ENCODE data around the gene TM9SF2.

The TM9SF2 gene

GRCh38 chr13:99496184-99497142 lies 4.8 kb upstream of the TM9SF2 start:
- DNase-seq (ENCODE audit: low read depth), result peak; percentile 83

DNA sequence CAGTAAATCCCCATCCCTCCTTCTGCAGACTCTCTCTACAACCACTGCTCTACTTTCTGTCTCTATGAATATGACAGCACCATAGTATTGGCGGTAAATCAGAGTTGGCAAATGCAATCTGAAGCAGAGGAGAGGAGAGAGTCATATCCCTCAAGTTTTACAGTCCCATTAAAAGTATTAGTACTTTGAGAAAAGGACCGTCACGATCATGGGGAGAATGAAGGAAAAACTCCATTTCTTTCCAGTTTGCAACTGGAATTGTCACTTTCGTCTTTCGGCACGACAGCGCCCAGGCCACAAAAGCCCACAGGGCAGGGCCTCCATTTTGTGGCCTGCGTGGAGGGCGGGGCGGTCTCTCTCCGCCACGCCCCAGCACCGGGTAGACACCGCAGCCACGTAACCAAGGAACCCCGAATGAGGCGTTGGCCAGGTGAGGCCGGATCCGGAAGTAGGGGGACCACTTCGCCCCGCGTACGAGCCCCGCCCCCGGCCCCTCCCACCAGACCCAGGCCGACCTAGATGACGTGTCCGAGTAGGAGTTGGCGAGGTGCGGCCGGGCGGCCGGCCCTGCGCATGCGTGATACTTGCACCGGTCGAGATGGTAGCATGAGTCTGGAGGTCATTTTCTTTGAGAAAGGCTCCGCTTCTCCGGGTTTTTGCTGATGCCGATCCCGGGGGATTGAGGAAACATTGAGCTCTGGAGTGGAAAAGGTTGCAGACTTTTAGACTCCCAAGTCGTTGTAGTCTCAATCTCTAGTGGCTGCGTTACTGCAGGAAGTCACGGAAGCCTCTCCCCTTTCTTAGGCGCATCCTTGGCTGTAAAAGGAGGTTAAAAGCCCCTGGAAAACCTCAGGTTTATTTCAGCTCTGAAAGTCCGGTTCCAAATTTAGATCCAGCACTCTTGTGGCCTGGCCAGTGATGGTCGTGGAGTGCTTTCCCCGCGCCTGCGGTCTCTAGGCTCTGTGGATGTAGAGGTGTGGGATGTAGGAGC lies 2.8 kb upstream of the TM9SF2 start:
- DNase-seq (ENCODE audit: low read depth), result peak; percentile 88

DNA sequence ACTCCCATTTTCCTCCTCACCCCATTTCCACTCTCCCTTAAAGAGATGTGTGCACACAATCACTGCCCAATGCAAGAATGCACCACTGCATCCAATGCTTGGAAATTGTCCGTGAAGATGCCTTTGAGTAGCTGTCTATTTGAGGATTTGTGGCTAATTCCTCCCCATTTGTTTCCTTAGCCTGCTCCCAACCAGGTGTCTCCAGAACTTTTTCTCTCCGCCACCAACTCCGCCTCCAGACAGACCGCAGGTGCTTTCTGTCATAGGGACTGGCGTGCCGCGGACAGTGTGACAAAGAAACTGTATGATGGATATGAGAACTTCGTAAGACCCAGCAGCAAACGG lies 461 bp upstream of the TM9SF2 start:
- no peak for DNase-seq (ENCODE audit: low read depth)

GRCh38 chr13:99501848-99502301 lies 603 bp downstream of the TM9SF2 start:
- DNase-seq (ENCODE audit: low read depth), result no peak

- DNase-seq (ENCODE audit: low read depth), result no peak
Measured at GRCh38 chr13:99505814-99506269, 4.6 kb downstream of the TM9SF2 start.

- DNase-seq (ENCODE audit: low read depth), result no peak
Measured at GRCh38 chr13:99506634-99507033, 5.4 kb downstream of the TM9SF2 start.

- DNase-seq (ENCODE audit: low read depth), result no peak
Measured at GRCh38 chr13:99507054-99507453, 5.8 kb downstream of the TM9SF2 start.

- no peak for DNase-seq (ENCODE audit: low read depth)
Measured at GRCh38 chr13:99507551-99507950, 6.3 kb downstream of the TM9SF2 start.

- no peak for DNase-seq (ENCODE audit: low read depth)
Measured at GRCh38 chr13:99507986-99508385, 6.7 kb downstream of the TM9SF2 start.

DNA sequence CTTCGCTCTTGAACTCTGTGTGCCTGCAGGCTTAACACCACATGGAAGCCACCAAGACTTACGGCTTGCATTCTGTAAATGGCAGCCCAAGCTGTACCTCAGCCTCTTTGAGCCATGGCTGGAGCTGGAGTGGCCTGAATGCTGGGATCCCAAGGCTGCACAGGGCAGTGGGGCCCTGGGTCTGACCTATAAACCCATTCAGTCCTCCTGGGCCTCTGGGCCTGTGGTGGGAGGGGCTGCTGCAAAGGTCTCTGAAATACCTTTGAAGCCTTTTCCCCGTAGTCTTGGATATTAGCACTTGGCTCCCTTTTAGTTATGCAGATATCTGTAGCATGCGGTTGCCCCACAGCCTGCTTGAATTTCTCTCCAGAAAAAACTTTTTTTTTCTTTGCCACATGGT lies 8.2 kb downstream of the TM9SF2 start:
- no peak for DNase-seq (ENCODE audit: low read depth)

DNA sequence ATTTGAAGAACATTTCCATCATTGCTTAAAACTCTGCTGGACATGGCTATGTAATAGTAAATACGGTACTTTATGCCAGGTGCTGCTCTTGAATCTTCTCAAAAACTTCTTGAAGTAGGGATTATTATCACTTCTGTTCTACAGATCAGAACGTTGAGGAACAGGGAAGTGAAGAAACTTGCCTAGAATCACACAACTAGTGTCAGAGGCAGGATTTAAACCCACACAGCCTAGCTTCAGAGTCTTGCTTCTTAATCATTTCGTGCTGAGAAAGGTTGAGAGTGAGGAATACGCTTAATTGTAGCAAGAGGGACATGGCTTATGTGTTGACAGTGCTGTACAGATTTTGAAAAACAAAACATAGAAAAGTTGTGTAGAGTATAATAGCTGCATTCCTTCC lies 13.5 kb downstream of the TM9SF2 start:
- DNase-seq (ENCODE audit: low read depth), result no peak

GRCh38 chr13:99516153-99516929 lies 15.1 kb downstream of the TM9SF2 start:
- no peak for DNase-seq (ENCODE audit: low read depth)

GRCh38 chr13:99517577-99517976 lies 16.3 kb downstream of the TM9SF2 start:
- DNase-seq (ENCODE audit: low read depth), result no peak

DNA sequence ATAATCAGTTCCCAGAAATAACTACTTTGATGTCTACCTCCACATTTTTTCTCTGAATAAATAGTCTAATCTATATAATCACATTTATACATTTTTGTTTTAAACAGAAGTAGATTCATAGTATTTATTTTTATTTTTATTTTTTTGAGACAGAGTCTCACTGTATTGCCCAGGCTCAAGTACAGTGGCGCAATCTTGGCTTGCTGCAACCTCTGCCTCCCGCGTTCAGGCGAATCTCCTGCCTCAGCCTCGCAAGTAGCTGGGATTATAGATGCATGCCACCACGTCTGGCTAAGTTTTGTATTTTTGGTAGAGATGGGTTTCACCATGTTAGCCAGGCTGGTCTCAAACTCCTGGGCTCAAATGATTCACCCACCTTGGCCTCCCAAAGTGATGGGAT lies 16.7 kb downstream of the TM9SF2 start:
- DNase-seq (ENCODE audit: low read depth), result no peak

DNA sequence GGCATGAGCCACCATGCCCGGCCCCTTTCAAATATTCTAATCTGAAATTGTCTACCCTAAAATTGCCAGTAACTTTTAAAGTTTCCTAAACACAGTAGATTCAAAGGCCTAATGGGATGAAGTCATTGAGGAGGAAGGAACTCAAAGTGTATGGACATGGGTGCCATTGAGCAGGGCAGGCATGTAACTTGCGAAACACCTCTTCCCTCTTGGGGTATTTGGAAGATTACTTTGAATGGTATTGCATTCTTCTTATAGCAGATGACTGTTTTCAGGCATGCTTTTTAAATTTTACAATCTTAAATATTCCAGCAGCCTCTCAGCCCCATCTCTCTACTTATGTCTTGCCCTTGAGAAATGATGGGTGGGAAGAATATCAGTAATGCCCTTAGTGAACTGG lies 21.0 kb downstream of the TM9SF2 start:
- no peak for DNase-seq (ENCODE audit: low read depth)

DNA sequence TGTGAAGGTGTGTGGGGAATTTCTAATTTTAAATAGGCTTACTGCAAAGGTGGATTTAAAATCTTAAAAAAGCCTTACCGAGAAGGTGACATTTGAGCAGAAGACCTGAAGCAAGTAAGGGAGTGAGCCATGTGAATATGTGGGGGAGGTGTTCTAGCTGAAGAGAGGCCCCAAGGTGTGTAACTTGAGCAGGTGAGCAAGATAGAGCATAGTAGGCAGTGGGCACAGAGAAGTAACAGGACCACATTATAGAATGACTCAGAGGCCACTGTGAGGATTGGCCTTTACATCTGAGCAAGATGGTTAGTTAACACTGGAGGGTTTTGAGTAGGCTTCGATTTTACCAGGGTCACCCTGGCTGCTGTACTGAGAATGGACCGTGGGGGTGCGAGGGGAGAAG lies 22.6 kb downstream of the TM9SF2 start:
- no peak for DNase-seq (ENCODE audit: low read depth)

DNA sequence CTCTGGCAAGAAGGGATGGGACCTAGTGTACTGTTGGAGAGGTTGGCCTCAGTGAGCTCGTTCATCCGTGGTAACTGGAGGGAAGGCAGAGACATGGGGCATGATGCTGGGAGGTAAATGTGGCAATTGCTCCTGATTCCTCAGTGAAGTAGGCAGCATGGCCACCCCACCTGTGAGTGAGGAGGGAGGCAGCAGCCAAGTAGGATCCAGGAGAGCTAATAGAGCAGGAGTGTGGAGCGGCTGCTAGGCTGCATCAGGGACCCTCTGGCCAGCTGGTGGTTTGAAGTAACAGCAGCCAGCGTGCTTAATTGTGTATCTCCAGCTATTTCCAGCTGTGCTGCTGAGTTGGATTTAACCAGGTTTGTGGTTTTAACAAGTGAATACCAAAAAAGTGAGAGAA lies 24.7 kb downstream of the TM9SF2 start:
- no peak for DNase-seq (ENCODE audit: low read depth)

GRCh38 chr13:99526549-99526948 lies 25.3 kb downstream of the TM9SF2 start:
- DNase-seq (ENCODE audit: low read depth), result no peak

- DNase-seq (ENCODE audit: low read depth), result no peak
Measured at GRCh38 chr13:99527301-99527700, 26.0 kb downstream of the TM9SF2 start.

DNA sequence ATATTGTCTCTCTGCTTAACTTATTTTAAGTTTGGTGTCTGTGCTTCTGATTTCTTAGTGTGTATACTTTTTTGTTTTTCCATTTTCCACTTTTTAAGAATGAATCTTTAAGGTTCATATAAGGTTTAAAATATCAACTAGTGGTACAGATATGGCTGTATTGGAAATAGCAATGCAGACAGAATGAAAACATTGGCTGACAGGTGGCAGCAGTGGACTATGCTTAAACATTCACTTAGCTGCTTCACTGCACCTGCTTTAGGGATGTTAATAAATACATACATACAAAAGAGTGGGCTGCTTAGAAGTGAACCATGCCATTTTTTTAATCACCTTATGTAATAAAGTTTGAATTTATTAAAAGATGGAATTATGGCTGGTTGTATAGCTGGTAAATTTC lies 27.3 kb downstream of the TM9SF2 start:
- no peak for DNase-seq (ENCODE audit: low read depth)

DNA sequence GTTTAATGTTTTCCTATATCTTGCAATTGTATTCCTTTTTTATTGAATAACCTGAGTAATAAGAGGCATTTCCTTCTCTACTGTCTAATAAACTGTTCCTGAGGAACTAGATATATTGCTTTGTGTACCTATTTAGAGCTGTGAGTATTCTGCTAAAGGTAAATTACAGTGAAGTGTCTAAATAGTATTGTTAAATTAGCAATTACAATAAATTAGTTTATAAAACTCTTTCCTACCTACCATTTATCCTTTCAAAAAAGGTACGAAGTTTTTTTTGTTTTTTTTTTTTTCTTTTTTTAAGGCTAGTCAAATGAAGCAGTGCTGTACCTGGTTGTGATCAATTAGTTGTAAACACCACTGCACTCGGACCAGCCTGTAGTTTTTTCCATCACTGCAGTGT lies 34.8 kb downstream of the TM9SF2 start:
- DNase-seq (ENCODE audit: low read depth), result no peak

DNA sequence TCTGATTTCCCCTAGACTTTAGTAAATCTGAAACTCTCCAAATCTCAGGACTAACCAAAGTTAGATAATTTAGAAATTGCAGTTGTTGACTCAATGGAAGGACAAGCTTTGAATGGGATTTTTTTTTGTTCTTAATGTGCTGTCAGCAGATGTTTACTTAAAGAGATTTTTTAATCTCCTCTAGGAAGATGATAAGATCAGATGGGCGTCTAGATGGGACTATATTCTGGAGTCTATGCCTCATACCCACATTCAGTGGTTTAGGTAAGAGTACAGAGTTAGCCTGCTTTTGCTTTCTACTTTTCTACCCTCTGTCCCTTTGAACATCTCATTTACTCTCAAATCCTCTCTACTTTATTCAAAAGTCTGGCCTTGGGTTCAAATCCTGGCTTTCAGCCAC lies 39.3 kb downstream of the TM9SF2 start:
- no peak for DNase-seq (ENCODE audit: low read depth)

Data from GM04504 (cell line).